Skin of body (tissue), 2 donors: ENCODE measurements around the gene SAMD3. TPM values are rescaled to one million over a fixed set of nuclear protein-coding genes. Genes with fewer than 3 reads are reported as not detected.
"Not testable (repeated sequence)": the region's sequence is repeated elsewhere in the genome, so short reads cannot be mapped to it uniquely, and the experiment has no call there.

ENCODE experiments used
- DNase-seq: peaks from one replicate; lab custom pipeline; 2025; lab: John Stamatoyannopoulos, UW
- total RNA-seq: library from RNA; depleted of rRNA; stranded (reverse); fragments of >200 nt; gene quantifications from one replicate; pipeline ENCODE4 v1.2.3, GENCODE V29; 2014

The SAMD3 gene
- total RNA-seq, 1 donor from 2014 or later: 2.6 TPM

- DNase-seq: no peak
Measured at GRCh38 chr6:130176378-130176777, 46.4 kb downstream of the SAMD3 start.

DNA sequence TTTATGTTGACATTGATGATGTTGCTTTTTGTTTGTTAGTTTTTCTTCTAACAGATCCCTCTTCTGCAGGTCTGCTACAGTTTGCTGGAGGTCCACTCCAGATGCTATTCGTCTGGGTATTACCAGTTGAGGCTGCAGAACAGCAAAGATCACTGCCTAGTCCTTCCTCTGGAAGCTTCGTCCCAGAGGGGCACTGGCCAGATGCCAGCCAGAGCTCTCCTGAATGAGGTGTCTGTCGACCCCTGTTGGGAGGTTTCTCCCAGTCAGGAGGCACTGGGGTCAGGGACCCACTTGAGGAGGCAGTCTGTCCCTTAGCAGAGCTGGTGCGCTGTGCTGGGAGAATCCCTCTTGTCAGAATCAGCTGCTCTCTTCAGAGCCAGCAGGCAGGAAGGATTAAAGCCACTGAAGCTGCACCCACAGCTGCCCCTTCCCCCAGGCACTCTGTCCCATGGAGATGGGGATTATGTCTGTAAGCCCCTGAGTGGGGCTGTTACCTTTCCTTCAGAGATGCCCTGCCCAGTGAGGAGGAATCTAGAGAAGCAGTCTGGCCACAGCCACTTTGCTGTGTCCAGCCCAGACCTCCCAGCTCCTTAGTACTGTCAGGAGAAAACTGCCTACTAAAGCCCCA, 49.3 kb downstream of the SAMD3 start:
- DNase-seq: not testable (repeated sequence)

DNA sequence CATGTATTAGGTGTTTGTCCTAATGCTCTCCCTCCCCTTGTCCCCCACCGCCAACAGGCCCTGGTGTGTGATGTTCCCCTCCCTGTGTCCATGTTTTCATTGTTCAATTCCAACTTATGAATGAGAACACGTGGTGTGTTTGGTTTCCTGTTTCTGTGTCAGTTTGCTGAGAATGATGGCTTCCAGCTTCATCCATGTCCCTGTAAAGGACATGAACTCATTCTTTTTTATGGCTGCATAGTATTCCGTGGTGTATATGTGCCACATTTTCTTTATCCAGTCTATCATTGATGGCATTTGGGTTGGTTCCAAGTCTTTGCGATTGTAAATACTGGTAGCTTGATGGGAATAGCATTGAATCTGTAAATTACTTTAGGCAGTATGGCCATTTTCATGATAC, 52.6 kb downstream of the SAMD3 start:
- DNase-seq: not testable (repeated sequence)

GRCh38 chr6:130167655-130168054, 55.1 kb downstream of the SAMD3 start:
- no peak for DNase-seq

- no peak for DNase-seq
Measured at GRCh38 chr6:130164251-130164650, 58.5 kb downstream of the SAMD3 start.

DNA sequence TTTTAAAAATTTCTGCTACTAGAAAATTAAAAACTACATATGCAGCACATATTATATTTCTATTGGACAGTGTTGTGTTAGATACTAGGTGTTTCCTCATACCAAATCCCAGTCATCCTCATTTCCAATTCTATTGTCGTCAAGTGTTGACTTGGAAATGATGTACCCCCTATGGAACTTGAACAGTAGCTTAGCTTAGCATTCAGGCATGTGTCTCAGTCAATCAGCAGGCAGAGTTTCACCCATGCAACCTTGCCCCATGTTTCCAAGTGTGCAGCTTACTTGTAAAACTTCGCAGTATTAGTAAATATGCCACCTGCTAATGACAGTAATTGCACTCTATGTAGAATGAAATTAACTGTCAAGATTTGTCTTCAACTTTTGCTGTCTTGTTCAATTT, 59.5 kb downstream of the SAMD3 start:
- DNase-seq: no peak

DNA sequence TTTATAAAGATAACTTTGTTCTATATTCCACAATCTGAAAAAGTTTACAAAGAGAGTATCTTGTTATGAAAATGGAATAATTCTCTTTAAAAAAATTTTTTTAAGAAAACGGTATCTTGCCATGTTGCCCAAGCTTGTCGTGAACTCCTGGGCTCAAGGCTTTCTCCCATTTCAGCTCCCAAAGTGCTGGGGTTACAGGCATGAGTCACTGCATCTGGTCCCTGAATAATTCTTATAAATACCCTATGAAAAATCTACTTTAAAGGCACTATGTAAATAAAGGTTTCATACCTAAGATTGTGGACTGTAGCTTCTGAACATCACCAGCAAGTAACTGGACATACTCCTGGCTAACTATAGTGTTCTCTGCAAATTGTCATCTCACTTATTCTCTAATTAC, 60.3 kb downstream of the SAMD3 start:
- DNase-seq: no peak

- peak; percentile 6 for DNase-seq
Measured at GRCh38 chr6:130161683-130162404, 60.9 kb downstream of the SAMD3 start.

- peak; percentile 49 for DNase-seq
Measured at GRCh38 chr6:130159956-130160355, 62.8 kb downstream of the SAMD3 start.

DNA sequence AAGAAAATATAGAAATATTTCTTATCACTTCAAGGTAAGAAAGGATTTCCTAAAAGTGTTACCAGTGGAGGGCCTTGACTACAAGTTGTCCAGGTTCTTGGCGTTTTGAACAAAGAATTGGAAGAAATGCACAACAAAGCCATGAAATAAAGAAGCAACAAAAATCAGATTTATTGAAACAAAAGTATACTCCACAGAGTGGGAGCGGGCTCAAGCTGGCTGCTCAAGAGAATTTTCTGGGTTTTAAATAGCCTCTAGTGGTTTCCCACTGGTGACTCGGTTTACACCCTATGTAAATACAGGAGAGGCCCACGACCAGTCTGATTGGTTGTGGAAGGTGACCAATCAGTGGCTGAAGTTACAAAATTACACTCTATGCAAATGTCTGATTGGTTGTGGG, 64.2 kb downstream of the SAMD3 start:
- DNase-seq: no peak

DNA sequence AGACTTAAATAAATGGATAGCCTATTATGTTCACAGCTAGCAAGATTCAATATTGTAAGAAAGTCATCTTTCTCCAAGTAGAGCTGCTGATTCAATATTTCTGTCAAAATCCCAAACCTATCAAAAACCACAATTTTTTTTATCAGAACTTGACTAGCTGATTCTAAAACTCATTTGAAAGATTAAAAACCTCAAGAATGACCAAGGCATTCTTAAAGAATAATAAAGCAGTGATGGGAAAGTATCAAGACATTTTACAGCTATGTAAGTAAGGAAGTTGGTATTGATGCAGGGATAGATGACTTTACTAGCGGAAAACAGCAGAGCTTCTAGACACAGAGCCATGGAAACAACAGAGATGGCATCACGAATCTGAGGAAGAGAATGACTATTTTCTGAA, 64.7 kb downstream of the SAMD3 start:
- DNase-seq: no peak

GRCh38 chr6:130156908-130157307, 65.8 kb downstream of the SAMD3 start:
- DNase-seq: no peak

DNA sequence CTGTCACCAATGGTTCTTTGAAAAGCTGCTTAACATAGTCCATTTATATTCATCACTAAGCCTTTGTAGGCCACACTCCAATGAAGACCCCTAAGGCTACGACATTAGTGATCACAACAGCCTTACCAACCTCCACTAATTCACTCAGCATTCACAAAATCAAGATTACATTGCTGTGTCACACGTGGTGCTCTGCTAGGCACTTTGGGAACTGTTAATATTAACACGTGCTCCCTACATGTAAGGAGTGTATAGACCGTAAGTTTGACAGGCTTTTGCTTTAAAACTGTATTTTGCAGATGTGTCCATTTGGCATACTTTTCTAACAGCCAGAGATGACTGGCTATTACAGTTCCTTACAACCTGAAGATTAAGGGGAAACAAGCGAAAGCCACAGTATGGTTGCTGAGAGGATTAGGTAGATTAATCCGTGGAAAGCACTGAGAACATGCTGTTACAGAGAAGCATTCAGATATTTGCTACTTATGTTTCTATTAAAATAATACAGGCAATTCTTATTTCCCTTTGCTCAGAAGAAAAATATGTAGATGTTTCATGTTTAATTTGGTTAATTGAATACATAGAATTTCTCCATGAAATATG, 69.7 kb downstream of the SAMD3 start:
- DNase-seq: no peak

GRCh38 chr6:130150906-130151305, 71.8 kb downstream of the SAMD3 start:
- no peak for DNase-seq

- DNase-seq: not testable (repeated sequence)
Measured at GRCh38 chr6:130149016-130149415, 73.7 kb downstream of the SAMD3 start.

DNA sequence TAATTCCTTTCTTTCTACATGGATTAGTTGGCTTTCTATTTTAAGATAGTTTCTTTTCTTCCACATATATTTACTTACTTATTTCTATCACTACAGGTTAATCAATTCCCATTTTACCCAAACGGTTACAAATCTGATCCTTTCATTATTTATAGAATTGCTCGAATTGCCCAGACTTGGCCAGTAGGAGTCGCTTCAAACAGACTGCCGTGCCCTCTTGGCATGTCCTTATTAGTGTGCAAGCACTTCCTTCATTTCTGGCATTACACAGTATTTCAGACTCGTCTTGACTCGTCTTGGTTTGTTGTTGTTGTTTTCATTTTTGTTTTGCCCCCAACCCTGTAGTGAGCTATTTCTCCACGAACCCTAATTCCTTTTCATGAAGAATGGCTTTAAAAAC, 74.6 kb downstream of the SAMD3 start:
- DNase-seq: no peak

GRCh38 chr6:130147111-130147510, 75.6 kb downstream of the SAMD3 start:
- no peak for DNase-seq

DNA sequence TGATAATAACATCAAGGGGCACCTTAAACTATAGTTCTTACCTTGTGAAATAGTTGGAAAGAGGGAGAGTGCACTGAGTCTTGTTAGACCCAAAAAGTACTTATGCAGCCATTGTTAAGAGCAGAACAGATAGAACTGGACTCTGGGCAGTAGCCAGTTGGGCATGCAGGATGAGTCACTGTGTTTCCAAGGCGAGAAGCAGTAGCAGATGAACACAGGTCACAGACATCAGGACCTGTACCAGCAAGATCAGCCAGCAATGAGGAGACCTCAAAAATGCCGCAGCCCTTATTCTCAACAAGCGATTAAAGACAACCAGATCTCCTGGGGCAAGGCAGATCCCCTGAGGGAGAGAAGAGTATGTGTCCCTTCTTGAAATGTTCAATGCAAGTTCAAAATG, 79.0 kb downstream of the SAMD3 start:
- DNase-seq: no peak

- no peak for DNase-seq
Measured at GRCh38 chr6:130140084-130140483, 82.7 kb downstream of the SAMD3 start.

GRCh38 chr6:130138909-130139242, 83.9 kb downstream of the SAMD3 start:
- DNase-seq: no peak

DNA sequence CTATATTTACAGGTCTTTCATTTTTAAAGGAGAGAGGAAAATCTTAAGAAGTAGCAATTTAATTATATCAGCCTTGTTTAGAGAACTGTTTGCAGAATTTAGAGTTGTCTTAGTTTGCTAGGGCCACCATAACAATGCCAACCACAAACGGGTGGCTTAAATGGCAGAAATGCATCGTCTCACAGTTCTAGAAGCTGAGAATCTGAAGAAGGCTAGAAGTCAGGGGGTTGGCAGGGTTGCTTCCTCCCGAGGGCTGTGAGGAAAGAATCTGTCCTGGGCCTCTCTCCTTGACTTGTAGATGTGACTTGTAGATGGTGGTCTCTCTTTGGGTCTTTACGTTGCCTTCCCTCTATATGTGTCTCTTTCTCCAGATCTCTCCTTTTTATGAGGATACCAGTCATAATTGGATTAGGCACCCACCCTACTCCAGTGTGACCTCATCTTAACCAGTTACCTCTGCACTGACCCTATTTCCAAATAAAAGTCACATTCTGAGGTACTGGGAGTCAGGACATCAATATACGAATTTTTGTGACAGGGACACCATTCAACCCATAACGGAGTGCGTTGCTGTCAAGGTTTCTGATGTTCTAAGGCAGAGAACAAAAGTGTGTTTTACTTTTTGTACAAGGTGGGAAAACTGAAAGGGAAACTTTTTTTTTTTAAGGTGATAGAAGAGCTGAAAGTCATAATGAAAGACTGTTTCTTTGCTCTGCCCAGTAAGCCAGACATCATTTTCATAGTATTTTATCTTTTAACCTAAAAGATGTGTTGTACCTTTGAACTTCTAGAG, 84.4 kb downstream of the SAMD3 start:
- DNase-seq: no peak

DNA sequence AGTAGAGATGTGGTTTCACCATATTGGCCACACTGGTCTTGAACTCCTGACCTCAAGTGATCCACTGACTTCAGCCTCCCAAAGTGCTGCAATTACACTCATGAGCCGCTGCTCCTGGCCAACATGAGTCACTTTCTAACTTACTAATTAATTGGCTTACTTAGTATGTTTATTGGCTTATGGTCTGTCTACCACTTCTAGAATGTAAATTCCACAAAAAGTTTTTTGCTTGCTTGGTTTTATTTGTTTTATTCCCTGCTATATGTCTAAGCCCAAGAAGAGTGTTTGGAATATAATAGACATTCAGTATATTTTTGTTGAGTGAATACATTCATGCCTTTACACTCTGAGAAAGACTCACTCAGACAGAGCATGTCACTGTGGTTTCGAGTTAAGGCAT, 86.0 kb downstream of the SAMD3 start:
- no peak for DNase-seq
